ENCODE results near the gene KRT2. TPM values are rescaled to one million over a fixed set of nuclear protein-coding genes. Genes with fewer than 3 reads are reported as not detected.

The KRT2 gene
- total RNA-seq, 1 donor from 2014 or later: not detected

GRCh38 chr12:52611080-52611468 is 40.9 kb downstream of the KRT2 start:
- intact Hi-C loops (cut with DNase I): no loop called here
- no peak for DNase-seq
- no peak for ATAC-seq (ENCODE audit: poor library complexity)

DNA sequence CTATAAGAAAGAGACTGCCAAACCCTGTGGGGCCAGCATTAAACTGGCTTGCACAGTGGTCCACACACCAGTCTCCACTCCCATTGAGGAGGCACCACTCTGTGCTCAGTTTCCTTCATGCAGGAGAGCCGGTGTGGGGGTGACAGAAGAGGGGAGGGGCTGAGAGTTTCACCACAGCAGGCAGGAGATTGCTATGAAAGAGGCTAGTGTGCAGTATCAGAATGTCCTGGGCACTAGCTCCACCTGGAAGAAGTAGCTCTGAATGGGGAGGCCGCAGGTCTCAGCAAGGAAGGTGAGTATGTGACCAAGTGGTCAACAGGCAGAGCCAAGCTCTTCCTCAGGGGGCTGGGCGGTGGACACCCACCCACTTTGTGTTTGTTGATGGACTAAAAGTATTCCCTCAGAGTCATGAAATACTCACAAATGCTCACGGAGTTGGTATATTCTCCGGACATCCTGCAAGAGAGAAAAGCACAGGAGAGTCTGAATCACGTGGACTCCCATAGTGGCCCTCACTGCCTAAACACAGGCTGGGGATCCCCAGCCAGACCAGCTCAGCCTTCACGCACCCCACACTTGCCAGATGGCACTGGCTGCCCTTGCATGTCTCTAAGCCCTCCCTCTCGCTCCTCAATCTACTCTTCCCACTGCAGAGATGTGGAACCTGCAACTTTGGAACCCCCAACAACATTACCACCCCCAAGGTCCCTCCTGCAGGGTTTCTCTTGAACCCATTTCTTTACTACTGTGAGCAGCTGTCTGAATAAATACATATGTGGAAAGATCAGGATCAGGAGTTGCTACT is 43.0 kb downstream of the KRT2 start:
- DNase-seq (no peak), ATAC-seq (ENCODE audit: poor library complexity) (no peak)
- intact Hi-C loops (cut with DNase I): no loop called here

DNA sequence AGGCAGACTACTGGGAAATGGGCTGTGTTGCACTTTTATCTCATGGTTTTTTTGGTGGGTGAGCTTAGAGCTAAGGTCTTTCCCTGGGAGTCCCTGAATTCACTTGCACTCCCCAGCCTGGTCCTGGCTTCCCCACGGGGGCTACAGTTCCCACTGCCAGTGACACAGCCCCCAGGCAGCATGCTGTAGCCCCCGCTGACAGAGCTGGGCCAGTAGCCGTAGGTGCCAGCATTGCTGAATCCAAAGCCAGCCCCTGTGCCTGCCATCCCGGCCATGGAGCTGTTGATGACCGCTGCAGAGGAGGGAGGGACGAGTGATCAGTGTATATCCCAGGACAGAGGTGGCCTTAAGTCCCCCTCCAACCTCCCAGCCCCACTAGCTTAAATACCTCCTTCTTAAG is 43.9 kb downstream of the KRT2 start:
- ATAC-seq (ENCODE audit: poor library complexity): no peak
- intact Hi-C loops (cut with DNase I): no loop called here
- DNase-seq: no peak

DNA sequence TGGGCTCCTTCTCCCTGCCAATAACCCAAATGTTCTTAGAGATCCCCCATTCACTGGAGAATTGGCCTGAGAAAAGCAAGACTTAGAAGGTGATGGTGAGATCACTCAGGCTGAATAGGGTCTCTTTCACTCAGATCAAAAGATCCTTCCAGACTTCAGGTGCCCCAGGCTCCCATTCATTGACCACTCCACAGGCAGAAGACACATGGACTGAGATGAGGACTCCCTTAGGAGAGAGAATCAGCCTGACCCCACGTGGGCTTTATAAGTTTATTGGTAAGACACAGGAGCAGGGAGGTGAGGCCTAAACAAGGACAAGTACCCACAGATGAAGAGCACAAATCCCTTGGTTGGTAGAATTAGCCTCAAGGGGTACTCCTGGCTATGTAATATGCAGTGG is 44.7 kb downstream of the KRT2 start:
- intact Hi-C loops (cut with DNase I): no loop called here
- ATAC-seq (ENCODE audit: poor library complexity) (no peak), DNase-seq (no peak)

DNA sequence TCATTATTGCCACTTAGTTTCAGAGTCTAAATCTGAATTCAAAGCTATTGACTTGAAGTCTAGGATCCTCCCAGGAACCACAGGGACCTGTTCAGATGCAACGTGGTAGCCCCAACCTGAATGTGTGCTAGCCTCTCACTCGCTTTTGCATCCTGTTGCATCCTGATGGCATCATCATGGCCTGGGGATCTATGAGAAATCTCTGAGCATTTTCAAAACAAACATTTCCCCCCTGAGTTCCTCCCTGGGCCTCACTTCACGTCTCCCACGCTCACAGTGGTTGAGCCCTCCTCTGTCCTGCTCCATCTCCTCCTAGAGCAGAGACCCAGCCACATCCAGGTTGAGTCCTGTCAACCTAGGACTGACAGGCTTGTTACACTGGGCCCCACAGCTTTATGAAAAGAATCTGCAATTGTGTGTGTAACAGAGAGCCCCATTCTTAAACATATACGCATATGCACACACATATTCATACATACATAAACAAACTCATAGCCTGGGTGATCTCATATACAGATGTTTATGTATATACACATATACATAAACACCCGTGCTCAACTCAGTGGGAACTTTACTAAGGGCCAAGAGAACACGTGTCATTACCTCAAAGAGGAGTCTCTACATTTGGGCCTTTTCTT is 45.3 kb downstream of the KRT2 start:
- DNase-seq (no peak), ATAC-seq (ENCODE audit: poor library complexity) (no peak)
- intact Hi-C loops (cut with DNase I): no loop called here

- ATAC-seq (ENCODE audit: poor library complexity) (no peak), DNase-seq (no peak)
- intact Hi-C loops (cut with DNase I): no loop called here
These were observed 45.9 kb downstream of the KRT2 start for GRCh38 chr12:52606096-52606495.

DNA sequence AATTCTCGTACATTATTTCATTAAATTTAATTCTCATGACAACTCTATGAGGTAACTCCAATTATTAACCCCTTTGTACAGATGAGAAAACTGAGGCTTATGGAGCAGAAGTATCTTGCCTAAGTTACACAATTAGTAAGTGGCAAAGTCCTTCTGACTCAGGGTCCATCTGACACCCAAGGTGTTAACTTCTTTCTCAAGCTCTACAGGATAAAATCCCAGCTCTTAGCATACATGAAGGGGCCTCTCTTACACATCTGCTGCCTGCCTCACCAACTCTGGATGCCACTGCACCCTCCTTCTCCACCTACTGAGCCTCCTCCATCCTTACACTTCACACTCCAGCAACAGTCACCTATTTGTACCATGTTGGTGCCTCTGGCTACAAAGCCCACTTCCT is 46.5 kb downstream of the KRT2 start:
- intact Hi-C loops (cut with DNase I): no loop called here
- DNase-seq (no peak), ATAC-seq (ENCODE audit: poor library complexity) (no peak)

- DNase-seq (no peak), ATAC-seq (ENCODE audit: poor library complexity) (no peak)
- intact Hi-C loops (cut with DNase I): no loop called here
These were observed 47.2 kb downstream of the KRT2 start for GRCh38 chr12:52604859-52605258.

- no peak for ATAC-seq (ENCODE audit: poor library complexity)
- intact Hi-C loops (cut with DNase I): no loop called here
- DNase-seq: no peak
These were observed 48.7 kb downstream of the KRT2 start for GRCh38 chr12:52603314-52603713.

DNA sequence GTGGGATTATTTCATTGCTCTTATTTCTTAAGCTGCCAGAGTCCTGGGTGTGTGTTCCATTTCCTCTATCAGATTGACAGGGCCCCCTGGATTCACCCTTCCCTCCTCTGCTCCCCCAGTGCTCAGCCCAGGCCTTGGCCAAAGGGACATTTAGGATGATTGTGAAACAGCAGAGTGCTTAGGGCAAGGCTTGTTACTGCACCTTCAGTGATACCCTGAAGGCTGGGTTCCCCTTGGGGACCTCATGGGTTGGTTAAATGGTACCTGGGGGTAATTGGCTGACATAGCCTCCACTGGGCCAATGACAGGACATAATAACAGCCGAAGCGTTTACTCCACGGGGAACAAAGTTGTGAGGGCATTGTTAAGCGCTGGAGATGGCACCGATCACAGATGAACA is 49.5 kb downstream of the KRT2 start:
- no peak for DNase-seq
- no peak for ATAC-seq (ENCODE audit: poor library complexity)
- intact Hi-C loops (cut with DNase I): no loop called here

GRCh38 chr12:52601671-52602070 is 50.3 kb downstream of the KRT2 start:
- no peak for ATAC-seq (ENCODE audit: poor library complexity)
- intact Hi-C loops (cut with DNase I): no loop called here
- no peak for DNase-seq

DNA sequence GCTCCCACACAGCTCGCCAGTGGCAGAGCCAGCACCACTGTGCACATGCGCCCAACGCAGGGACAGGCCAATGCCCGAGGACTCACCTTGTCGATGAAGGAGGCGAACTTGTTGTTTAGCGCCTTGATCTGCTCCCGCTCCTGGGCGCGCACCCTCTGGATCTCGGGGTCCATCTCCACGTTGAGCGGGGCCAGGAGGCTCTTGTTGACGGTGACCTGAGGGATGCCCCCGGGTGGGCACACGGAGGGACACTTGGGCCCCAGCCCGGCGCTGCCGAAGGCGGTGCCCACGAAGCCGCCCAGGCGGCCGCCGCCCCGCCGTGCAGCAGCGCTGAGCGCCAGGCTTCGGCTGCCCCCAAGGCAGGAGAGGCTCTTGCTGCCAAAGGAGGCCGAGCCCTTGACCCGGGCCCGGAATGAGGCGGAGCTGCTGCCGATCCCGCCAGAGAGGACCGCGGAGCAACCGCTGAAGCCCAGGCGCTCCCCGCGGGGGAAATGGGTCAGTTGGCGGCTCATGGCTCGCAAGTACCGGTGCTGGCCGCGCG is 51.0 kb downstream of the KRT2 start, which contains the start of gene KRT72:
Gene KRT72 (minus strand): TSS at position 523 of the 541 bp plus-strand sequence. CDS start 11 bp downstream, at position 512.
- no peak for ATAC-seq (ENCODE audit: poor library complexity)
- intact Hi-C loops (cut with DNase I): no loop called here
- no peak for DNase-seq

GRCh38 chr12:52600475-52600874 is 51.5 kb downstream of the KRT2 start:
- DNase-seq: no peak
- ATAC-seq (ENCODE audit: poor library complexity): no peak
- intact Hi-C loops (cut with DNase I): no loop called here

GRCh38 chr12:52600071-52600470 is 51.9 kb downstream of the KRT2 start:
- DNase-seq: no peak
- ATAC-seq (ENCODE audit: poor library complexity): no peak
- intact Hi-C loops (cut with DNase I): no loop called here

DNA sequence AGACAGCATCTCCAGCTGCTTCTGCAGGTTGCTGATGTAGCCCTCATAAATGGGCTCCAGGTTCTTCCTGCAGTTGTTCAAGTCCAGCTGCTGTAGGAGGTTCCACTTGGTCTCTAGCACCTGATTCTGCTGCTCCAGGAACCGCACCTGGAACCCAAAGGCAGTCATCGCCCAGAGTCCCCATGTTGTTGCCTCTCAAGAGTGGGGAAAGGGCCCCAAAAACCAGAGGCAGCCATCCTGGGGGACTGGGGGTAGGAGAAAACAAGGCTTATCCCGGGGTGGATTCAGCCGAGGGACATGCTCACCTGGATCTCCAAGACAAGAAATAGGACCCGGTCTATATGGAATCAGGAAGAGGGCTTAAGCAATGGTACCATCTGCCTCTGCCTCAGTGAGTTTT is 53.0 kb downstream of the KRT2 start:
- DNase-seq (no peak), ATAC-seq (ENCODE audit: poor library complexity) (no peak)
- intact Hi-C loops (cut with DNase I): no loop called here

Other genes starting within 250 kb of the KRT2 start
- not detected for gene KRT82, start 245.9 kb downstream of the KRT2 start, total RNA-seq
- gene KRT75, start 217.8 kb downstream of the KRT2 start, total RNA-seq: not detected
- gene KRT6B, start 200.1 kb downstream of the KRT2 start, total RNA-seq: not detected
- gene KRT6C, start 178.4 kb downstream of the KRT2 start, total RNA-seq: not detected
- gene KRT6A, start 159.0 kb downstream of the KRT2 start, total RNA-seq: not detected
- gene KRT5, start 131.8 kb downstream of the KRT2 start, total RNA-seq: not detected
- gene KRT71, start 99.1 kb downstream of the KRT2 start, total RNA-seq: not detected
- not detected for gene KRT74, start 78.4 kb downstream of the KRT2 start, total RNA-seq
- not detected for gene KRT72, start 50.7 kb downstream of the KRT2 start, total RNA-seq
- not detected for gene KRT73, start 33.7 kb downstream of the KRT2 start, total RNA-seq
- not detected for gene KRT1, start 28.2 kb upstream of the KRT2 start, total RNA-seq
- not detected for gene KRT77, start 51.3 kb upstream of the KRT2 start, total RNA-seq
- not detected for gene KRT76, start 125.1 kb upstream of the KRT2 start, total RNA-seq
- gene KRT3, start 143.9 kb upstream of the KRT2 start, total RNA-seq: not detected
- gene KRT4, start 161.9 kb upstream of the KRT2 start, total RNA-seq: not detected
- not detected for gene KRT79, start 182.1 kb upstream of the KRT2 start, total RNA-seq
- not detected for gene KRT78, start 196.8 kb upstream of the KRT2 start, total RNA-seq

All from Right ventricle myocardium superior (tissue), 1 donor.